Endodermal cell (in vitro differentiated cells): Measurements from ENCODE around the gene SLC20A1. TPM values are rescaled to one million over a fixed set of nuclear protein-coding genes. Genes with fewer than 3 reads are reported as not detected.

ENCODE experiments used
- DNase-seq: peaks from one replicate; pipeline ENCODE4 v3.0.0-alpha.2; 2017
- H3K27ac ChIP-seq: 2 replicates; pipeline ENCODE4 v1.5.1; 2013; ENCODE audit warnings: mild to moderate bottlenecking, low read depth, low read length, moderate library complexity
- H3K27me3 ChIP-seq: 2 replicates; pipeline ENCODE4 v1.6.1; 2013; ENCODE audit warnings: mild to moderate bottlenecking, low read length, moderate library complexity; ENCODE audit not compliant: insufficient read depth, control insufficient read depth, poor library complexity, severe bottlenecking
- H3K36me3 ChIP-seq: 2 replicates; pipeline ENCODE4 v1.7.0; 2013; ENCODE audit warnings: mild to moderate bottlenecking, low read length, moderate library complexity; ENCODE audit not compliant: control insufficient read depth, insufficient read depth
- H3K4me1 ChIP-seq: one replicate; pipeline ENCODE4 v1.7.0; 2013; ENCODE audit warnings: low read length; ENCODE audit not compliant: control insufficient read depth, insufficient read depth
- H3K4me3 ChIP-seq: 2 replicates; pipeline ENCODE4 v1.5.1; 2013; ENCODE audit warnings: mild to moderate bottlenecking, low read length, moderate library complexity
- H3K9ac ChIP-seq: 2 replicates; pipeline ENCODE4 v1.6.1; 2013; ENCODE audit warnings: mild to moderate bottlenecking, low read length, moderate library complexity; ENCODE audit not compliant: poor library complexity, severe bottlenecking; ENCODE audit errors: extremely low read depth
- H3K9me3 ChIP-seq: 2 replicates; pipeline ENCODE4 v1.6.1; 2013; ENCODE audit warnings: mild to moderate bottlenecking, low read length, moderate library complexity; ENCODE audit not compliant: control insufficient read depth
- H3K27ac Mint-ChIP-seq: 2 replicates; pipeline ENCODE4 v1.8.0; 2020; ENCODE audit warnings: mixed read lengths
- H3K27me3 Mint-ChIP-seq: 2 replicates; pipeline ENCODE4 v1.8.0; 2021; ENCODE audit warnings: mild to moderate bottlenecking, mixed read lengths; ENCODE audit not compliant: insufficient read depth
- H3K36me3 Mint-ChIP-seq: 2 replicates; pipeline ENCODE4 v1.8.0; 2020; ENCODE audit warnings: low read depth, mixed read lengths
- H3K4me1 Mint-ChIP-seq: 2 replicates; pipeline ENCODE4 v1.8.0; 2020; ENCODE audit warnings: mixed read lengths
- H3K4me3 Mint-ChIP-seq: 2 replicates; pipeline ENCODE4 v1.8.0; 2020; ENCODE audit warnings: mild to moderate bottlenecking, moderate library complexity, mixed read lengths
- H3K9me3 Mint-ChIP-seq: 2 replicates; pipeline ENCODE4 v1.8.0; 2020; ENCODE audit warnings: mild to moderate bottlenecking, mixed read lengths
- WGBS, 2 experiments: methylation state at CpG; one replicate each; pipeline versions ENCODE4 v1.1.5 to v1.1.7; 2013; ENCODE audit warnings: missing lambda C conversion rate in 2 of 2, mixed read lengths in 1 of 2; ENCODE audit not compliant: insufficient coverage in 1 of 2, insufficient read length in 1 of 2; 5-methylcytosine and 5-hydroxymethylcytosine counted together
- long read RNA-seq, 4 experiments: library from polyadenylated mRNA in 2 of 4; library from RNA in 1 of 4; library from capped mRNA in 1 of 4; stranded (forward) in 3 of 4; unstranded in 1 of 4; transcript quantifications; one replicate each; pipeline ENCODE4 v2.0.0, GENCODE V29; 2020 to 2021; ENCODE audit warnings: inconsistent platforms in 1 of 4
- polyA plus RNA-seq, 2 experiments: library from polyadenylated mRNA; stranded (reverse); fragments of 50-300 nt; gene quantifications; one replicate each; pipeline ENCODE4 v1.2.3, GENCODE V29; 2013
- total RNA-seq, 2 donors: library from RNA; stranded (reverse); fragmentation: NEBNext Ultra II Directional in 1 of 2; extraction: Animal tissue kit (Norgen Biotek cat#: 25700) in 1 of 2; gene quantifications; 2 replicates in 1 of 2; 3 replicates in 1 of 2; pipeline ENCODE4 v1.2.1, GENCODE V29; 2021
- TF ChIP-seq, protein P1 (sequence below): fragments of 200-600 bp; sonication (generic); conservative IDR thresholded peaks from 2 replicates; pipeline ENCODE4 v1.5.0; 2021; ENCODE audit warnings: antibody characterized with exemption, mild to moderate bottlenecking

SLC20A1 gene, protein sequence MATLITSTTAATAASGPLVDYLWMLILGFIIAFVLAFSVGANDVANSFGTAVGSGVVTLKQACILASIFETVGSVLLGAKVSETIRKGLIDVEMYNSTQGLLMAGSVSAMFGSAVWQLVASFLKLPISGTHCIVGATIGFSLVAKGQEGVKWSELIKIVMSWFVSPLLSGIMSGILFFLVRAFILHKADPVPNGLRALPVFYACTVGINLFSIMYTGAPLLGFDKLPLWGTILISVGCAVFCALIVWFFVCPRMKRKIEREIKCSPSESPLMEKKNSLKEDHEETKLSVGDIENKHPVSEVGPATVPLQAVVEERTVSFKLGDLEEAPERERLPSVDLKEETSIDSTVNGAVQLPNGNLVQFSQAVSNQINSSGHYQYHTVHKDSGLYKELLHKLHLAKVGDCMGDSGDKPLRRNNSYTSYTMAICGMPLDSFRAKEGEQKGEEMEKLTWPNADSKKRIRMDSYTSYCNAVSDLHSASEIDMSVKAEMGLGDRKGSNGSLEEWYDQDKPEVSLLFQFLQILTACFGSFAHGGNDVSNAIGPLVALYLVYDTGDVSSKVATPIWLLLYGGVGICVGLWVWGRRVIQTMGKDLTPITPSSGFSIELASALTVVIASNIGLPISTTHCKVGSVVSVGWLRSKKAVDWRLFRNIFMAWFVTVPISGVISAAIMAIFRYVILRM
- 10 to 100 TPM; 67.3 to 86.7 TPM for total RNA-seq
- 56.1 TPM for polyA plus RNA-seq (2013, experiment 1 of 2)
- 47.7 TPM for polyA plus RNA-seq (2013, experiment 2 of 2)
- long read RNA-seq, experiment 1, transcript SLC20A1-201 (11 exons, 3,381 nt): major isoform, 6 of 24 reads
- long read RNA-seq, experiment 1, partial matches to known transcripts: 14 of 24 reads
- long read RNA-seq, experiment 1, other reads (novel, unspliced or antisense): 4 of 24 reads
- long read RNA-seq, experiment 2, transcript SLC20A1-201 (11 exons, 3,381 nt): major isoform, 102 of 146 reads
- long read RNA-seq, experiment 2, partial matches to known transcripts: 13 of 146 reads
- long read RNA-seq, experiment 2, other reads (novel, unspliced or antisense): 31 of 146 reads
- long read RNA-seq, experiment 3, transcript SLC20A1-201 (11 exons, 3,381 nt): major isoform, 936 of 1,061 reads
- long read RNA-seq, experiment 3, partial matches to known transcripts: 23 of 1,061 reads
- long read RNA-seq, experiment 3, other reads (novel, unspliced or antisense): 102 of 1,061 reads
- long read RNA-seq, experiment 4, partial matches to known transcripts: 16 of 19 reads
- long read RNA-seq, experiment 4, other reads (novel, unspliced or antisense): 1 of 19 reads

DNA sequence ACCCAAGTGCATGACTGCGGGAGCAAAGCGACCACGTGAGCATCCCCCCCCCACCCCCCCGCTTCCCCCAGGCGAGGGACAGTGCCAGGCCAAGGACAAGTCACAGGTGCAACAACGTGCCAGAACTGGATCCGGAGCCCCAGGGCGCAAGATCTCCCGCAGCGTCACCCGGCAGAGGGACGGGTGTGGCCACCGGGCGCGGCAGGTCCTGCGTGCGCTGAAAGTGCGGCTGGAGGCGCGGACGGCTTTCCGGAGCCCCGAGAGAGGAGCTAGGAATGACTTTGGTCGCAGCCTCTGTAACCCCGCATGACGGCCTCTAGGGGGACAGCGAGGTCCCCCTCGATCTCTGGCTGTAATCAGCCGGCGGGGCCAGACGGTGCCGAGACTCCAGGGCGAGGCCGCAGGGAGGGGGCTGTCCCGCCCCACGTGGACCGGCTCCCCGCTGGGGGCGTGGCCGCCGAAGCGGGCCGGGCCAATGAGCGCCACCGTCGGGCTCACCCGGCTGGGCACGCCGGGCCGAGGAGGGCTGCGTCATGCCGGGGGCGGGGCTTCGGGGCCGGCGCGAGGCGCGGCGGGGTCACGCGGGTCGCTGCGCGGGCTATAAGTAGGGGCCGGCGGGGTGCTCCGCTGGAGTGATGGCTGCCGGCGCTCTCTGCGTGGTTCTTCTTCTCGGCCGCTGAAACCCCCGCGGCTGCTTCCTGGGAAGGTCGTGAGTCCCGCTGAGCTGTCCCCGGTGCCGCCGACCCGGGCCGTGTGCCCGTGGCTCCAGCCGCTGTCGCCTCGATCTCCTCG, at the start of gene SLC20A1:
SLC20A1 (plus strand) TSS at position 630 of the 792 bp plus-strand sequence. CDS start 890 bp downstream, outside the sequence.
- peak within 1 kb of the TSS; percentile 69 for H3K4me3 Mint-ChIP-seq
- Histone ChIP-seq H3K9me3 (no peaks in the 10 kb centered on the region), H3K9ac (peak within 1 kb of the TSS; percentile 83), H3K4me3 (peak within 1 kb of the TSS; percentile 97), H3K4me1 (peaks cover 17% of the 10 kb centered on the region), H3K27ac (peak within 1 kb of the TSS; percentile 93), H3K36me3 (peaks cover 33% of the 10 kb centered on the region), H3K27me3 (no peaks in the 10 kb centered on the region)
- H3K36me3 Mint-ChIP-seq: peaks cover 33% of the 10 kb centered on the region
- TF ChIP-seq, protein P1, sequence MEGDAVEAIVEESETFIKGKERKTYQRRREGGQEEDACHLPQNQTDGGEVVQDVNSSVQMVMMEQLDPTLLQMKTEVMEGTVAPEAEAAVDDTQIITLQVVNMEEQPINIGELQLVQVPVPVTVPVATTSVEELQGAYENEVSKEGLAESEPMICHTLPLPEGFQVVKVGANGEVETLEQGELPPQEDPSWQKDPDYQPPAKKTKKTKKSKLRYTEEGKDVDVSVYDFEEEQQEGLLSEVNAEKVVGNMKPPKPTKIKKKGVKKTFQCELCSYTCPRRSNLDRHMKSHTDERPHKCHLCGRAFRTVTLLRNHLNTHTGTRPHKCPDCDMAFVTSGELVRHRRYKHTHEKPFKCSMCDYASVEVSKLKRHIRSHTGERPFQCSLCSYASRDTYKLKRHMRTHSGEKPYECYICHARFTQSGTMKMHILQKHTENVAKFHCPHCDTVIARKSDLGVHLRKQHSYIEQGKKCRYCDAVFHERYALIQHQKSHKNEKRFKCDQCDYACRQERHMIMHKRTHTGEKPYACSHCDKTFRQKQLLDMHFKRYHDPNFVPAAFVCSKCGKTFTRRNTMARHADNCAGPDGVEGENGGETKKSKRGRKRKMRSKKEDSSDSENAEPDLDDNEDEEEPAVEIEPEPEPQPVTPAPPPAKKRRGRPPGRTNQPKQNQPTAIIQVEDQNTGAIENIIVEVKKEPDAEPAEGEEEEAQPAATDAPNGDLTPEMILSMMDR: peak; percentile 83
- 0% methylated on average over 21 to 87 of the region's 87 CpGs for WGBS, 2 experiments
- peaks cover 40% of the 10 kb centered on the region for H3K4me1 Mint-ChIP-seq
- peak within 1 kb of the TSS; percentile 89 for H3K27ac Mint-ChIP-seq
- H3K9me3 Mint-ChIP-seq: no peaks in the 10 kb centered on the region
- H3K27me3 Mint-ChIP-seq: no peaks in the 10 kb centered on the region
- peak; percentile 98 for DNase-seq

DNA sequence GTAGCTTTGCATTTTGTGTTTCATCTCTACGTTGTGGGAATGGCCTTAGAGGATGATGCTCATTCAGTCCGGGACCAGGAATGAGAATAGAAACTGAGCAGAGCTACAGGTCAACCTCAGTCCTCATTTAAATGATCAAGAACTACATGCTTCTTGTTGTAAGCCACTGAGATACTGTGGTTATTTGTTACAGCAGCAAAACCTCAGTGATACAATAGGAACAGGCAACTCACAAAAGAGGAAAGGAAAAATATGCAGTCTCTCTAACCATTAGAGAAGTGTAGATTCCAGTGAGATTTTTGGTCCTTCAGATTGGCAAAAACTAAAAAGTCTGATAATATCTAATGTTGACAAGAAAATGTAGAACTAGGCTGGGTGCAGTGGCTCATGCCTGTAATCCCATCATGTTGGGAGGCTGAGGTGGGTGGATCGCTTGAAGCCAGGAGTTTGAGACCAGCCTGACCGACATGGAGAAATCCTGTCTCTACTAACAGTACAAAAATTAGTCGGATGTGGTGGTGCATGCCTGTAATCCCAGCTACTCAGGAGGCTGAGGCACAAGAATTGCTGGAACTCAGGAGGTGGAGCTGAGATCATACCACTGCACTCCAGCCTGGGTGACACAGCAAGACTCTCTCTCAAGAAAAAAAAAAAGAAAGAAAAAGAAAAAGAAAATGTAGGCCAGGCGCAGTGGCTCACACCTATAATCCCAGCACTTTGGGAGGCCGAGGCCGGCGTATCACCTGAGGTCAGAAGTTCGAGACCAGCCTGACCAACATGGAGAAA, 48.0 kb upstream of the SLC20A1 start:
- peaks cover 2% of the 10 kb centered on the region for H3K4me1 Mint-ChIP-seq
- no peaks in the 10 kb centered on the region for H3K4me1 ChIP-seq
- WGBS, 2 experiments: 97 to 98% methylated on average over 4 to 10 of the region's 10 CpGs

More for the DNA sequence above, 48.0 kb upstream of the SLC20A1 start:
- H3K27me3 ChIP-seq: no peaks in the 10 kb centered on the region
- H3K27ac Mint-ChIP-seq: no peak overlapping the region
- H3K4me3 Mint-ChIP-seq: no peak overlapping the region
- no peak overlapping the region for H3K4me3 ChIP-seq
- no peak for DNase-seq
- H3K36me3 Mint-ChIP-seq: peaks cover 3% of the 10 kb centered on the region
- no peak overlapping the region for H3K27ac ChIP-seq
- H3K36me3 ChIP-seq: no peaks in the 10 kb centered on the region
- no peaks in the 10 kb centered on the region for H3K9me3 ChIP-seq
- H3K9me3 Mint-ChIP-seq: no peaks in the 10 kb centered on the region
- no peaks in the 10 kb centered on the region for H3K27me3 Mint-ChIP-seq
- no peak overlapping the region for H3K9ac ChIP-seq
- TF ChIP-seq, protein P1: no peak
